Caco-2 (cell line): ENCODE data around the gene AGBL3. TPM values are rescaled to one million over a fixed set of nuclear protein-coding genes. Genes with fewer than 3 reads are reported as not detected.

Experiments
- BruUV-seq: library from RNA; stranded (reverse); fragments of 400-500 nt; replicated peaks from 2 replicates; lab custom pipeline; 2021; lab: Mats Ljungman, UMichigan
- CTCF ChIA-PET: fragments of 300-600 bp; sonication (Branson Sonifier 250); formaldehyde crosslinking; loops from one replicate; lab custom pipeline; 2022; ENCODE audit warnings: antibody characterized with exemption; lab: Charles Lee
- POLR2A ChIA-PET: fragments of 300-600 bp; sonication (Branson Sonifier 250); formaldehyde crosslinking; loops from one replicate; lab custom pipeline; 2022; ENCODE audit warnings: antibody characterized with exemption; lab: Charles Lee
- DNase-seq, 2 experiments: peaks; one replicate each; pipeline versions ENCODE4 v3.0.0 to v3.0.0-alpha.2; 2020 to 2022
- H3K27me3 ChIP-seq: replicated peaks from 2 replicates; pipeline ENCODE4 v1.6.0; 2011; ENCODE audit warnings: low read length; ENCODE audit not compliant: control insufficient read depth, insufficient read depth
- H3K36me3 ChIP-seq: 2 replicates; pipeline ENCODE4 v1.5.1; 2011; ENCODE audit warnings: low read length; ENCODE audit not compliant: control insufficient read depth, insufficient read depth
- H3K4me1 ChIP-seq: fragments of 250-450 bp; sonication (Bioruptor Pico); 2 replicates; pipeline ENCODE4 v1.5.1; 2020; ENCODE audit warnings: mild to moderate bottlenecking
- H3K4me3 ChIP-seq: 2 replicates; pipeline ENCODE4 v1.5.1; 2011; ENCODE audit warnings: low read depth, mild to moderate bottlenecking, control low read depth, low read length
- H3K9me3 ChIP-seq: fragments of 250-450 bp; sonication (Bioruptor Pico); 2 replicates; pipeline ENCODE4 v1.5.1; 2020; ENCODE audit warnings: mild to moderate bottlenecking, moderate library complexity
- H3K27ac Mint-ChIP-seq: one replicate; pipeline ENCODE4 v1.8.0; 2022; ENCODE audit warnings: mixed read lengths; ENCODE audit not compliant: unreplicated experiment
- H3K27me3 Mint-ChIP-seq: one replicate; pipeline ENCODE4 v1.8.0; 2022; ENCODE audit warnings: mixed read lengths; ENCODE audit not compliant: insufficient read depth, unreplicated experiment
- H3K36me3 Mint-ChIP-seq: one replicate; pipeline ENCODE4 v1.8.0; 2022; ENCODE audit warnings: mild to moderate bottlenecking, mixed read lengths; ENCODE audit not compliant: insufficient read depth, unreplicated experiment
- H3K4me1 Mint-ChIP-seq: one replicate; pipeline ENCODE4 v1.8.0; 2022; ENCODE audit warnings: low read depth, mixed read lengths; ENCODE audit not compliant: unreplicated experiment
- H3K4me3 Mint-ChIP-seq: one replicate; pipeline ENCODE4 v1.8.0; 2022; ENCODE audit warnings: mild to moderate bottlenecking, moderate library complexity, mixed read lengths; ENCODE audit not compliant: unreplicated experiment
- H3K9me3 Mint-ChIP-seq: one replicate; pipeline ENCODE4 v1.8.0; 2022; ENCODE audit warnings: mixed read lengths; ENCODE audit not compliant: unreplicated experiment
- intact Hi-C: fragments of 100-400 bp; cut with micrococcal nuclease; formaldehyde crosslinking; loops from one replicate; pipeline ENCODE4 v1.10.0; 2022; ENCODE audit not compliant: unreplicated experiment
- total RNA-seq: library from RNA; stranded (reverse); gene quantifications from 2 replicates; pipeline ENCODE4 v1.2.3, GENCODE V29; 2022
- TF ChIP-seq, protein P1 (sequence below), 2 experiments: fragments of 200-600 bp in 1 of 2; IDR thresholded peaks; 1 replicate in 1 of 2; 2 replicates in 1 of 2; pipeline versions ENCODE4 v1.5.1 to v1.8.0; 2011 to 2022; ENCODE audit warnings: antibody characterized with exemption in 1 of 2, control low read depth in 1 of 2, inconsistent platforms in 1 of 2, low read depth in 1 of 2, low read length in 1 of 2, mild to moderate bottlenecking in 1 of 2, moderate library complexity in 1 of 2; ENCODE audit not compliant: insufficient read depth in 1 of 2, severe bottlenecking in 1 of 2, unreplicated experiment in 1 of 2

AGBL3 gene
- total RNA-seq, 1 experiment from 2014 or later, result 6.1 TPM

DNA sequence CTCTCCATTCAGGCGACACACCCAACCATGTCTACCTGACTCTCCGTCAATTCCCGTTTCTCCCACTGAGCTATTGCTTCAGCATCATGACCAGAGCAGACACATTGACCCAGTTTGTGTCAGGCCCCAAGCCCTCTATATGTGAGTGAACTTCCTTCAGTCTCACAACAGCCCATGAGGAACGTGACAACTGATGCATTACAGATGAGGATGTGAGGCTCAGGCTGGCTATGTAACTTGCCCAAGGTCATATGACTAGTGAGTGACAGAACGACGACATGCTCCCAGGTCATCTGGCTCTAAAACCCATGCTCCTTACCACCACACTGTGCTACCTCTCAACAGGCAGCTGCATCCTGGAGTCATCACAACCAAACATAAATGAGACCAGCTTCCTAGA is 165.2 kb downstream of the AGBL3 start:
- no peak overlapping the region for H3K4me3 Mint-ChIP-seq
- Histone ChIP-seq H3K4me3 (no peak overlapping the region), H3K9me3 (peaks cover 27% of the 10 kb centered on the region), H3K27me3 (no peaks in the 10 kb centered on the region), H3K4me1 (peaks cover 14% of the 10 kb centered on the region), H3K36me3 (no peaks in the 10 kb centered on the region)
- no TSS peak for BruUV-seq
- TF ChIP-seq, protein P1, sequence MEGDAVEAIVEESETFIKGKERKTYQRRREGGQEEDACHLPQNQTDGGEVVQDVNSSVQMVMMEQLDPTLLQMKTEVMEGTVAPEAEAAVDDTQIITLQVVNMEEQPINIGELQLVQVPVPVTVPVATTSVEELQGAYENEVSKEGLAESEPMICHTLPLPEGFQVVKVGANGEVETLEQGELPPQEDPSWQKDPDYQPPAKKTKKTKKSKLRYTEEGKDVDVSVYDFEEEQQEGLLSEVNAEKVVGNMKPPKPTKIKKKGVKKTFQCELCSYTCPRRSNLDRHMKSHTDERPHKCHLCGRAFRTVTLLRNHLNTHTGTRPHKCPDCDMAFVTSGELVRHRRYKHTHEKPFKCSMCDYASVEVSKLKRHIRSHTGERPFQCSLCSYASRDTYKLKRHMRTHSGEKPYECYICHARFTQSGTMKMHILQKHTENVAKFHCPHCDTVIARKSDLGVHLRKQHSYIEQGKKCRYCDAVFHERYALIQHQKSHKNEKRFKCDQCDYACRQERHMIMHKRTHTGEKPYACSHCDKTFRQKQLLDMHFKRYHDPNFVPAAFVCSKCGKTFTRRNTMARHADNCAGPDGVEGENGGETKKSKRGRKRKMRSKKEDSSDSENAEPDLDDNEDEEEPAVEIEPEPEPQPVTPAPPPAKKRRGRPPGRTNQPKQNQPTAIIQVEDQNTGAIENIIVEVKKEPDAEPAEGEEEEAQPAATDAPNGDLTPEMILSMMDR (IDR thresholded peaks at IDR 0.05; ENCODE audit: insufficient read depth in 1 of 2, low read depth in 1 of 2, low read length in 1 of 2, severe bottlenecking in 1 of 2, unreplicated experiment in 1 of 2), result no peak
- peaks cover 11% of the 10 kb centered on the region for H3K36me3 Mint-ChIP-seq
- peaks cover 38% of the 10 kb centered on the region for H3K9me3 Mint-ChIP-seq
- DNase-seq, result no peak
- intact Hi-C loops, result no loop called here
- H3K27ac Mint-ChIP-seq, result no peak overlapping the region
- peaks cover 21% of the 10 kb centered on the region for H3K4me1 Mint-ChIP-seq
- ChIA-PET POLR2A (no interaction called here), CTCF (no interaction called here)
- H3K27me3 Mint-ChIP-seq, result no peaks in the 10 kb centered on the region

DNA sequence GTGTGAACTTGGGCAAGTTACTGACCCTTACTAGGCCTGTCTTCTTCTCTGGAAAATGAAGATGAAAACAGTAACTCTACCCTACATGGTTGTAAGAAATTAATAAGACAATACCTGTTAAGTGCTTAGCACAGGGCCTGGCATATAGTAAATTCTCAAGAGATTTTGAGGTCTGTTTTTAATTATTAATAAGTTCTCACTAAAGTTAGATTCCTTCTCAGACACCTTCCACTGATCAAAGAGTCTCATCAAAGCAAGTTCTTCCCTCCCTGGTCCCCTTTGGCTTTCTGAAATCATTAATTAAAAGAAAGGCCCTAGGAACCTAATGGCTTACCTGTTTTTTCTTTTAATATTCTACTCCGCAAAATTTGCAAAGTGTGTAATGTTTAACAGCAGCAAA is 166.1 kb downstream of the AGBL3 start:
- no peak overlapping the region for H3K27ac Mint-ChIP-seq
- H3K36me3 ChIP-seq, result no peaks in the 10 kb centered on the region; the same call in 1 of the 2 replicates
- H3K9me3 ChIP-seq, result peaks cover 36% of the 10 kb centered on the region
- H3K4me3 ChIP-seq, result no peak overlapping the region
- H3K27me3 ChIP-seq, result no peaks in the 10 kb centered on the region
- no peak overlapping the region for H3K4me3 Mint-ChIP-seq
- H3K9me3 Mint-ChIP-seq, result peaks cover 46% of the 10 kb centered on the region
- TF ChIP-seq, protein P1 (IDR thresholded peaks at IDR 0.05; ENCODE audit: insufficient read depth in 1 of 2, low read depth in 1 of 2, low read length in 1 of 2, severe bottlenecking in 1 of 2, unreplicated experiment in 1 of 2), result no peak
- intact Hi-C loops, result no loop called here
- H3K27me3 Mint-ChIP-seq, result no peaks in the 10 kb centered on the region
- H3K36me3 Mint-ChIP-seq, result peaks cover 18% of the 10 kb centered on the region
- no peak for DNase-seq
- no TSS peak for BruUV-seq
- POLR2A ChIA-PET, result no interaction called here
- CTCF ChIA-PET, result no interaction called here
- H3K4me1 ChIP-seq, result peaks cover 9% of the 10 kb centered on the region
- H3K4me1 Mint-ChIP-seq, result peaks cover 17% of the 10 kb centered on the region

DNA sequence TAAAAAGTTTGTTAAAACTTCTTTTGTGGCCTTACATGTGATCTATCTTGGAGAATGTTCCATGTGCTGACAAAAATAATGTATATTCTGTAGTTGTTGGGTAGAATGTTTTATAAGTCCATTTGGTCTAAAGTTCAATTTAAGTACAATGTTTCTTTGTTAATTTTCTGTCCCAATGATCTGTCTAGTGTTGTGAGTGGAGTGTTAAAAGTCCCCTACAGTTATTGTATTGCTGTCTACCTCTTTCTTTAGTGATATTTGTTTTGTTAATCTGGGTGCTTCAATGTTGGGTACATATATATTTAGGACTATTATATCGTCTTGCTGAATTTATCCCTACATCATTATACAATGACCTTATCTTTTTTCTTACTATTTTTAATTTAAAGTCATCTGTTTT is 168.4 kb downstream of the AGBL3 start:
- no peaks in the 10 kb centered on the region for H3K27me3 ChIP-seq
- DNase-seq, result no peak
- no peak overlapping the region for H3K4me3 ChIP-seq
- TF ChIP-seq, protein P1 (IDR thresholded peaks at IDR 0.05; ENCODE audit: insufficient read depth in 1 of 2, low read depth in 1 of 2, low read length in 1 of 2, severe bottlenecking in 1 of 2, unreplicated experiment in 1 of 2), result no peak
- peaks cover 12% of the 10 kb centered on the region for H3K36me3 Mint-ChIP-seq
- no peaks in the 10 kb centered on the region for H3K4me1 Mint-ChIP-seq
- no peaks in the 10 kb centered on the region; the same call in 1 of the 2 replicates for H3K36me3 ChIP-seq
- H3K4me3 Mint-ChIP-seq, result no peak overlapping the region
- intact Hi-C loops, result no loop called here
- peaks cover 37% of the 10 kb centered on the region for H3K9me3 ChIP-seq
- H3K4me1 ChIP-seq, result peaks cover 1% of the 10 kb centered on the region
- CTCF ChIA-PET, result no interaction called here
- POLR2A ChIA-PET, result no interaction called here
- H3K9me3 Mint-ChIP-seq, result peaks cover 46% of the 10 kb centered on the region
- H3K27ac Mint-ChIP-seq, result no peak overlapping the region
- H3K27me3 Mint-ChIP-seq, result no peaks in the 10 kb centered on the region
- no TSS peak for BruUV-seq
